ENCODE measurements around the gene PRTG. TPM values are rescaled to one million over a fixed set of nuclear protein-coding genes. Genes with fewer than 3 reads are reported as not detected.

The PRTG gene
- total RNA-seq, 1 experiment from 2014 or later = 3.6 TPM

- TF ChIP-seq, protein P1, sequence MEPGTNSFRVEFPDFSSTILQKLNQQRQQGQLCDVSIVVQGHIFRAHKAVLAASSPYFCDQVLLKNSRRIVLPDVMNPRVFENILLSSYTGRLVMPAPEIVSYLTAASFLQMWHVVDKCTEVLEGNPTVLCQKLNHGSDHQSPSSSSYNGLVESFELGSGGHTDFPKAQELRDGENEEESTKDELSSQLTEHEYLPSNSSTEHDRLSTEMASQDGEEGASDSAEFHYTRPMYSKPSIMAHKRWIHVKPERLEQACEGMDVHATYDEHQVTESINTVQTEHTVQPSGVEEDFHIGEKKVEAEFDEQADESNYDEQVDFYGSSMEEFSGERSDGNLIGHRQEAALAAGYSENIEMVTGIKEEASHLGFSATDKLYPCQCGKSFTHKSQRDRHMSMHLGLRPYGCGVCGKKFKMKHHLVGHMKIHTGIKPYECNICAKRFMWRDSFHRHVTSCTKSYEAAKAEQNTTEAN (CRISPR knock-in tag; IDR thresholded peaks at IDR 0.05) = no peak
- no peak for TF ChIP-seq RELA (CRISPR knock-in tag; IDR thresholded peaks at IDR 0.05; ENCODE audit: borderline replicate concordance)
- TF ChIP-seq, protein P2, sequence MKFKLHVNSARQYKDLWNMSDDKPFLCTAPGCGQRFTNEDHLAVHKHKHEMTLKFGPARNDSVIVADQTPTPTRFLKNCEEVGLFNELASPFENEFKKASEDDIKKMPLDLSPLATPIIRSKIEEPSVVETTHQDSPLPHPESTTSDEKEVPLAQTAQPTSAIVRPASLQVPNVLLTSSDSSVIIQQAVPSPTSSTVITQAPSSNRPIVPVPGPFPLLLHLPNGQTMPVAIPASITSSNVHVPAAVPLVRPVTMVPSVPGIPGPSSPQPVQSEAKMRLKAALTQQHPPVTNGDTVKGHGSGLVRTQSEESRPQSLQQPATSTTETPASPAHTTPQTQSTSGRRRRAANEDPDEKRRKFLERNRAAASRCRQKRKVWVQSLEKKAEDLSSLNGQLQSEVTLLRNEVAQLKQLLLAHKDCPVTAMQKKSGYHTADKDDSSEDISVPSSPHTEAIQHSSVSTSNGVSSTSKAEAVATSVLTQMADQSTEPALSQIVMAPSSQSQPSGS (CRISPR knock-in tag; IDR thresholded peaks at IDR 0.05; ENCODE audit: borderline replicate concordance, low read depth) = no peak
Observed at GRCh38 chr15:55687792-55688191, 55.2 kb downstream of the PRTG start (continued).

GRCh38 chr15:55685286-55685685 is 57.7 kb downstream of the PRTG start:
- Mint-ChIP-seq H3K27me3 (ENCODE audit: low read depth) (no peaks in the 10 kb centered on the region; the same call in 1 of the 2 replicates), H3K27ac (no peak overlapping the region), H3K9me3 (no peaks in the 10 kb centered on the region), H3K4me1 (peaks cover 14% of the 10 kb centered on the region), H3K36me3 (no peaks in the 10 kb centered on the region), H3K4me3 (no peak overlapping the region)
- ATAC-seq (no peak), DNase-seq (ENCODE audit: low spot score) (no peak)
- POLR2A ChIA-PET = no interaction called here
- CTCF ChIA-PET = no interaction called here
- no peak for TF ChIP-seq ZNF396 (CRISPR knock-in tag; IDR thresholded peaks at IDR 0.05; ENCODE audit: borderline replicate concordance)
- no peak for TF ChIP-seq AR (CRISPR knock-in tag; IDR thresholded peaks at IDR 0.05)
- TF ChIP-seq MAX (CRISPR knock-in tag; IDR thresholded peaks at IDR 0.05) = no peak
- TF ChIP-seq, protein P1 (CRISPR knock-in tag; IDR thresholded peaks at IDR 0.05) = no peak
- TF ChIP-seq CREM (CRISPR knock-in tag; IDR thresholded peaks at IDR 0.05) = no peak
- no peak for TF ChIP-seq CBFB (CRISPR knock-in tag; IDR thresholded peaks at IDR 0.05; ENCODE audit: low read depth)
- no peak for TF ChIP-seq GABPB1 (CRISPR knock-in tag; IDR thresholded peaks at IDR 0.05)
- TF ChIP-seq RELA (CRISPR knock-in tag; IDR thresholded peaks at IDR 0.05; ENCODE audit: borderline replicate concordance) = no peak
- no peak for TF ChIP-seq TEAD1 (CRISPR knock-in tag; IDR thresholded peaks at IDR 0.05)
- TF ChIP-seq, protein P3, sequence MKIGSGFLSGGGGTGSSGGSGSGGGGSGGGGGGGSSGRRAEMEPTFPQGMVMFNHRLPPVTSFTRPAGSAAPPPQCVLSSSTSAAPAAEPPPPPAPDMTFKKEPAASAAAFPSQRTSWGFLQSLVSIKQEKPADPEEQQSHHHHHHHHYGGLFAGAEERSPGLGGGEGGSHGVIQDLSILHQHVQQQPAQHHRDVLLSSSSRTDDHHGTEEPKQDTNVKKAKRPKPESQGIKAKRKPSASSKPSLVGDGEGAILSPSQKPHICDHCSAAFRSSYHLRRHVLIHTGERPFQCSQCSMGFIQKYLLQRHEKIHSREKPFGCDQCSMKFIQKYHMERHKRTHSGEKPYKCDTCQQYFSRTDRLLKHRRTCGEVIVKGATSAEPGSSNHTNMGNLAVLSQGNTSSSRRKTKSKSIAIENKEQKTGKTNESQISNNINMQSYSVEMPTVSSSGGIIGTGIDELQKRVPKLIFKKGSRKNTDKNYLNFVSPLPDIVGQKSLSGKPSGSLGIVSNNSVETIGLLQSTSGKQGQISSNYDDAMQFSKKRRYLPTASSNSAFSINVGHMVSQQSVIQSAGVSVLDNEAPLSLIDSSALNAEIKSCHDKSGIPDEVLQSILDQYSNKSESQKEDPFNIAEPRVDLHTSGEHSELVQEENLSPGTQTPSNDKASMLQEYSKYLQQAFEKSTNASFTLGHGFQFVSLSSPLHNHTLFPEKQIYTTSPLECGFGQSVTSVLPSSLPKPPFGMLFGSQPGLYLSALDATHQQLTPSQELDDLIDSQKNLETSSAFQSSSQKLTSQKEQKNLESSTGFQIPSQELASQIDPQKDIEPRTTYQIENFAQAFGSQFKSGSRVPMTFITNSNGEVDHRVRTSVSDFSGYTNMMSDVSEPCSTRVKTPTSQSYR (CRISPR knock-in tag; IDR thresholded peaks at IDR 0.05) = no peak
- TF ChIP-seq CREB1 (CRISPR knock-in tag; IDR thresholded peaks at IDR 0.05) = no peak
- TF ChIP-seq SMAD4 (CRISPR knock-in tag; IDR thresholded peaks at IDR 0.05) = no peak
- no peak for TF ChIP-seq ELF4 (CRISPR knock-in tag; IDR thresholded peaks at IDR 0.05; ENCODE audit: low read depth)
- TF ChIP-seq ATF6 (CRISPR knock-in tag; IDR thresholded peaks at IDR 0.05) = no peak
- no peak for TF ChIP-seq SOX15 (CRISPR knock-in tag; IDR thresholded peaks at IDR 0.05)
- TF ChIP-seq ZNF423 (CRISPR knock-in tag; IDR thresholded peaks at IDR 0.05) = no peak

Data from WTC11 (cell line).